HG03432 (cell line): ENCODE data around the gene PLRG1.
"Not testable (repeated sequence)": the region's sequence is repeated elsewhere in the genome, so short reads cannot be mapped to it uniquely, and the experiment has no call there.

Experiments
- ATAC-seq: cut with Tn5 transposase; IDR thresholded peaks from one replicate; pipeline ENCODE4 v1.9.1; 2021; ENCODE audit warnings: mild to moderate bottlenecking, moderate library complexity; ENCODE audit not compliant: unreplicated experiment

Gene PLRG1

GRCh38 chr4:154549894-154550790 is at the start of gene PLRG1:
PLRG1 (minus strand) TSS chr4:154550400; CDS start chr4:154550308, 92 bp downstream.
- ATAC-seq = peak; percentile 99

GRCh38 chr4:154597798-154598774 is 47.9 kb upstream of the PLRG1 start:
- ATAC-seq = no peak

GRCh38 chr4:154597281-154597680 is 47.1 kb upstream of the PLRG1 start:
- not testable (repeated sequence) for ATAC-seq

- no peak for ATAC-seq
Observed at GRCh38 chr4:154595807-154596206, 45.6 kb upstream of the PLRG1 start.

GRCh38 chr4:154594343-154594742 is 44.1 kb upstream of the PLRG1 start:
- ATAC-seq = not testable (repeated sequence)

- no peak for ATAC-seq
Observed at GRCh38 chr4:154593868-154594267, 43.7 kb upstream of the PLRG1 start.

GRCh38 chr4:154591890-154592289 is 41.7 kb upstream of the PLRG1 start:
- ATAC-seq = no peak

GRCh38 chr4:154590329-154591006 is 40.3 kb upstream of the PLRG1 start, which contains the start of gene FGA:
FGA (minus strand) TSS chr4:154590742; CDS start chr4:154590687, 55 bp downstream.
- ATAC-seq = no peak

GRCh38 chr4:154589296-154590197 is 39.3 kb upstream of the PLRG1 start:
- no peak for ATAC-seq

GRCh38 chr4:154588198-154588597 is 38.0 kb upstream of the PLRG1 start:
- no peak for ATAC-seq

- ATAC-seq = no peak
Observed at GRCh38 chr4:154586296-154587033, 36.3 kb upstream of the PLRG1 start.

GRCh38 chr4:154585369-154586018 is 35.3 kb upstream of the PLRG1 start:
- ATAC-seq = no peak

- no peak for ATAC-seq
Observed at GRCh38 chr4:154584259-154584658, 34.1 kb upstream of the PLRG1 start.

GRCh38 chr4:154583677-154584076 is 33.5 kb upstream of the PLRG1 start:
- no peak for ATAC-seq

GRCh38 chr4:154583230-154583629 is 33.0 kb upstream of the PLRG1 start:
- ATAC-seq = no peak

GRCh38 chr4:154582723-154583122 is 32.5 kb upstream of the PLRG1 start:
- ATAC-seq = no peak

- ATAC-seq = no peak
Observed at GRCh38 chr4:154579927-154580326, 29.7 kb upstream of the PLRG1 start.

GRCh38 chr4:154578919-154579318 is 28.7 kb upstream of the PLRG1 start:
- no peak for ATAC-seq

GRCh38 chr4:154577324-154577723 is 27.1 kb upstream of the PLRG1 start:
- ATAC-seq = no peak
